ENCODE results near the gene TMEM92.

The TMEM92 gene

DNA sequence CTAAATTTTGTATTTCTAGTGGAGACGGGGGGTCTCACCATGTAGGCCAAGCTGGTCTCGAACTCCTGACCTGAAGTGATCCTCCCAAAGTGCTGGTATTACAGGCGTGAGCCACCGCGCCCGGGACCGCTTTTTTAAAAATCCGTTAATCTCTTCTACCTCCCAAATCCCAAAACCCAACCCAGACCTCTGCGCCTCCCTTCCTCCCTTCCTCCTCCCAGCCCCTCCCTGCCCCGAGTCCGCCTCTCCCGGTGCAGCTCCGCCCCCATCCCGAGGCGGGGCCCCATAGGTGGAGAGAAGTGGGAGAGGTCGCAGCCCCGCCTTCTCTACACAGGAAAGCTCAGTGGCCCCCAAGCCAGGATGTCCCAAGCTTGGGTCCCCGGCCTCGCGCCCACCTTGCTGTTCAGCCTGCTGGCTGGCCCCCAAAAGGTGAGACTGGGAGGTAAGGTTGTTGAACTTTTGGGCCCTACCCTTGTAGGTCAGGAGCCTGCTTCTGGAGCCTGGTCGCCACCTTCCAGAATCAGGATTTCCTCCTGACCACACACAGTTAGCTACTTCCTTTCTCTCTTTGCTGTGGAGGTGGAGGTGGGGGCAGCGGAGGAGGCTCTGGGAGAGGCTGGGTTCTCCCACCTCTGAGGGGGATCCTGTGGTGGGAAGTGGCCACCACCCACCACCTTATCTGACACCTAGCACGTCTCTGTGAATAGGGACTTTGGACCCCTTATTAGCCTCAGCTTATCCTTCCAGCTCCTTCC lies at the start of gene TMEM92:
Gene TMEM92, plus strand, starts transcription at position 325 of the 755 bp plus-strand sequence. Its CDS starts 36 bp downstream, at position 361.
- DNase-seq, result no peak

DNA sequence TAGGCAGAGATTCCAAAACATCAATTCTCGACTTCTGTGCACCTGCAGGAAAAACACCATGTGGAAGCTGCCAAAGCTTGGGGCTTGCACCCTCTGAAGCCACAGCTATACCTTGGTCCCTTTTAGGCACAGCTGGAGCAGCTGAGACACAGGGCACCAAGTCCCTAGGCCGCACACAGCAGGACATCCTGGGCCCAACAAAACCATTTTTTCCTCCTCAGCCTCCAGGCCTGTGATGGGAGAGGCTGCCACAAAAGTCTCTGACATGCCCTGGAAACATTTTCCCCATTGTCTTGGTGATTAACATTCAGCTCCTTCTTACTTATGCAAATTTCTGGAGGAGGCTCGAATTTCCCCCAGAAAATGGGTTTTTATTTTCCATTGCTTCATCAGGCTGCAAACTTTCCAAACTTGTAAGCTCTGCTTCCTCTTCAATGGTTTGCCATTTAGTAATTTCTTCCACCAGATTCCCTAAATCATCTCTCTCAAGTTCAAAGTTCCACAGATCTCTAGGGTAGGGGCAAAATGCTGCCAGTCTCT lies 48.5 kb upstream of the TMEM92 start:
- DNase-seq, result no peak

DNA sequence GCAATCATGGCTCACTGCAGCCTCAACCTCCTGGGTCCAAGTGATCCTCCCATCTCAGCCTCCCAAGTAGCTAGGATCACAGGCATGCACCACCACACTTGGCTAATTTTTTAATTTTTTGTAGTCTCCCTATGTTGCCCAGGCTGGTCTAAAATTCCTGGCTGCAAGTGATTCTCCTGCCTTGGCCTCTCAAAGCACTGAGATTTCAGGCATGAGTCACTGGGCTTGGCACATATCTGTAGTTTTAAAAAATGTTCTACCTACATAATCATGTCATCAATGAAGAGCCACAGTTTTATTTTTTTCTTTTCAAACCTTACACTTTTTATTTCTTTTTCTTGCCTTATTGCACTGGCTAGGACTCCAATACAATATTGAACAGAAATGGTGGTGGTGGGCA lies 39.7 kb upstream of the TMEM92 start:
- DNase-seq, result no peak

DNA sequence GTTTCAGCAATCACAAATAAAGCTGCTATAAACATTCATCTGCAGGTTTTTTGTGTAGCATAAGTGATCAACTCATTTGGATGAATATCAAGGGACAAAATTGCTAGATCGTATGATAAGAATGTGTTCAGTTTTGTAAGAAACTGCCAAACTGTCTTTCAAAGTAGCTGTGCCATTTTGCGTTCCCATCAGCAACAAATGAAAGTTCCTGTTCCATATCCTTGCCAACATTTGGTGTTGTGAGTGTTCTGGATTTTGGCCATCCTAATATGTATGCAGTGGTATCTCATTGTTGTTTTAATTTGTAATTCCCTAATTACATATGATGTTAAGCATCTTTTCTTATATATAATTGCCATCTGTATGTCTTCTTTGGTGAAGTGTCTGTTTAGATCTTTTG lies 36.4 kb upstream of the TMEM92 start:
- DNase-seq, result no peak

DNA sequence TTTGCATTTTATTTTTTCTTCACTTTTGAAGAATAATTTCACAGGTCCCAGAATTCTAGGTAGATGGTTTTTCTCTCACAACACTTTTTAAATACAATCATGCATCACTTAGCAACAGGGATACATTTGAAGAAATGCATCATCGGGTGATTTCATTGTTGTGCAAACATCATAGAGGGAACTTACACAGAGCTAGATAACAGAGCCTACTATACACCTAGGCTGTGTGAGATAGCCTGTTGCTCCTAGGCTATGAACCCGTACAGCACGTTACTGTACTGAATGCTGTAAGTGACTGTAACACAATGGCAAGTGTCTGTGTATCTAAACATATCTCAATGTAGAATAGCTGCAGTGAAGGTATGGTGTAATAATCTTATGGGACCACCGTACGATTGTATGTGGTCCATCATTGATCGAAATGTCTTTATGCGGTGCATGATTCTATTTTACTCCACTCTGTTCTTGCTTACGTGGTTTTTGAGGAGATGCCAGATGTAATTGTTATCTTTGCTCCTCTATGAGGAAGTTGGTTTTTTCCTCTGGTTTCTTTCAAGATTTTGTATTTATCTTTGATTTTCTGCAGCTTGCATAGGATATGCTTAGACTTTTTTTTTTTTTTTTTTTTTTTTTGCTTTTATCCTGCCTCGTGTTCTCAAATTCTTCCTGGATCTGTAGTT lies 35.5 kb upstream of the TMEM92 start:
- no peak for DNase-seq

DNA sequence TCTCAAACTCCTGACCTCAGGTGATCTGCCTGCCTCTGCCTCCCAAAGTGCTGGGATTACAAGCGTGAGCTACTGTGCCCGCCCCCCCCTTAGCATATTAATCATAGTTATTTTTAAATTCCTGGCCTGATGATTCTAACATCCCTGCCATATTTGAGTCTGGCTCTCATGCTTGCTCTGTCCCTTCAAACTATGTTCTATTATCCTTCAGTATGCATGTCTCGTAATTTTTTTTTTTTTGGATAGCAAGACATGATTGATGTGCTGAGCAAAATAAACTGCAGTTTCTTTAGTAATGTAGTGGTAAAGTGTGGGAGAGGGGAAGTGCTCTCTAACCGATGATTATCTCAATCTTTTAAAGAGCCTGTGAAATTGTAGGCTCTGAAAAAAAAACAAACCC lies 34.3 kb upstream of the TMEM92 start:
- no peak for DNase-seq

DNA sequence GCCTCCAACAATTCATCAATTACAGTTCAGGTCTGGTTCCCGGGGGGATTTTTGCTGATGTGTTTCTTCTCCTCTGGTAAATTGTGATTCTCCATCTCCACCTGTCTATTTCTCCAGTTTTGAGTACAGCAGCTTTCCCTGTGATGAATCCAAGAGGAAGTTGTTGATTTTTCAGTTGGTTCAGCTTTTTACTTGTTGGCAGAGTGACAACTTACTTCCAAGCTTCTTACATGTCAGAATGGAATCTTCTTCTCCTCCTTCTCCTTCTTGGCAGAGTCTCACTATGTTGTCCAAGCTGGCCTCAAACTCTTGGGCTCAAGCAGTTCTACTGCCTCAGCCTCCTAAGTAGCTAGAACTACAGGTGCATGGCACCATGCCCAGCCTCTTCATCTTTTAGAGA lies 33.4 kb upstream of the TMEM92 start:
- DNase-seq, result no peak

DNA sequence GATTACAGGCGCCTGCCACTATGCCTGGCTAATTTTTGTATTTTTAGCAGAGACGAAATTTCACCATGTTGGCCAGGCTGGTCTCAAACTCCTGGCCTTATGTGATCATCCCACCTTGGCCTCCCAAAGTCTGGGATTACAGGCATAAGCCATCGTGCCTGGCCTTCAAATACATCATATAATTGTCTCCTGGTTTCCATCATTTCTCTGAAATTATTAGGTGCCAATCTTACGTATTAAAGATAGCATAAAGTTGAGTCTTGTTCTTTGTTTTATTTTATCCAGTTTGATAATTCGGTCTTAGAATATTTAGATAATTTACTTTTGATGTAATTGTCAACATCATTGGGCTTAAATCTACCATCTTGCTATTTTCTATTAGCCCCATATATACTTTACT lies 32.8 kb upstream of the TMEM92 start:
- DNase-seq, result no peak

DNA sequence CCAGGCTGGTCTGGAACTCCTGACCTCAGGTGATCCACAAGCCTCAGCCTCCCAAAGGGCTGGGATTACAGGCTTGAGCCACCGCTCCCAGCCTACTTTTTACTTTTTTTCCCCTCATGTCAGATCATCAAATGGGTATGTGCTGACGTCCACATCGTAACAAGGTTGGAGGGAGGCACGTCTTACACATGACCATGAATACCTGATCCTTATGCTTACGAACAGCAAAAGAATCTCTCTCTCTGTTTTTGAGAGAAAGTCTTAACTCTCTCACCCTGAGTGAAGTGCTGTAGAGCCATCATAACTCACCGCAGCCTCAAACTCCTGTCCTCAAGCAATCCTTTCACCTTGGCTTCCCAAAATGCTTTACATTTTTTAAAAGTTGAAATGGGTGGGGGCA lies 29.5 kb upstream of the TMEM92 start:
- no peak for DNase-seq

DNA sequence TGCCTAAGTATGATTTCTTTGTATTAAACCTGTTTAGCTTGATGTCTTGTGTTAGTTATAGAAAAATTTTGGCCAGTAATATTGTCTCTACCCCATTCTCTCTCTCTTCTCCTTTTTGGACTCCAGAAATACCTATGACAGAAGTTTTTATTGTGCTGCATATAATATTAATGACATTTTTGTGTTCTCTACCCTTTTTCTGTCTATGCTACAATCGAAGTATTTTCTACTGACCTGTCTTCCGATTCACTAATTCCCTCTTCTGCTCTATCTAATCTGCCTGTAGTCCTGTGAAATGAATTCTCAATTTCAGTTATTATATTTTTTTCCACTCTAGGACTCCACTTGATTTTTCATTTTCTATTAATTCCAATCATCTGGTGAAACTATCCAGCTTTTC lies 26.0 kb upstream of the TMEM92 start:
- DNase-seq, result no peak

DNA sequence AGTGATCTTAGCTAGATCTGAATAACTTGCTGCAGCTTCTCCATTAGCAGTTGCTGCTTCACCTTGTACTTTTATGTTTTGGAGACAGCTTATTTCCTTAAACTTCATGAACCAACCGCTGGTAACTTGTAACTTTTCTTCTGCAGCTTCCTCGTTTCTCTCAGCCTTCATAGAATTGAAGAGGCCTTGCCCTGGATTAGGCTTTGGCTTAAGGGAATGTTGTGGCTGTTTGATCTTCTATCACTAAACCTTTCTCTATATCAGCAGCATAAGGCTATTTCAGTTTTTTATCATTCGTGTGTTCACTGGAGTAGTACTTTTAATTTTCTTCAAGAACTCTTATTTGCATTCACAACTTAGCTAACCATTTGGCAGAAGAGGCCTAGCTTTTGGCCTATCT lies 21.5 kb upstream of the TMEM92 start:
- no peak for DNase-seq

DNA sequence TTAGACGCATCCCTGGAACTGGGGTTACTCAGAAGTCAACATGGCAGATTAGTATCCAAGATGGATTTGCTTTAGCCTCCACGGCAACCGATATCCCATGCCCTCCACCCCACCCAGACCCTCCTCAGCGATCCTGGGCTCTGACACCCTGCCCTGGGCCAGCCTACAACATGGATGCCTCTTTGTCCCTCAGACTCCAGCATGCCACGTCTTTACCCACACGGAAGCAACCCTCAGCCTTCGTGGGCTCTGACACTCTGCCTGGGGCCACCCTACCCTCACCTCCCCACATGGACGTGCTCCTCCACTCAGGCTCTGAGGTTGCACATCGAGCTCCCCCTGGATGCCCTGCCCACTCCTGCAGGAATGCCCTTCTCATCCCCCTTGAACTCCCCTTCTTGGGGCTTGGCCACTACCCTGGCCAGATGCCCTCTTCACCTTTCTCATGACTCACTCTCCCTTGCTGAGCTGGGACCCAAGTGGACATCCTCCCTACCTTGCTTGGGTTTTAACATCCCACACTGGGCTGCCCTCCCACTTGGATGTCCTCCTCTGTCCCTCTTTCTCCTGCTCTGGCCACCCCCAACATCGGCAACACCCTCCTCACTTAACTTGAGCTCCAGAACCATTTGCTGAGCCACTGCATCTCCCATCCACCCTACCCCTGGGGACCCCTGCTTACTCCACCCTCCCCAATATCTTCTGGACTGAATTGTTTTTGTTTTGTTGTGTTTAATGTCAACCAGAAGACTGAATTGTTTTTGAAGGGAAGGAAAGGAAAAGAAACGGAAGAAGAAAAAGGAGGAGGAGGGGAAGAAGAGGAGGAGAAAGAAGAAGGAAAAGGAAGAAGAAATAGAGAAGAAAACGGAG lies 18.3 kb upstream of the TMEM92 start:
- DNase-seq, result no peak

DNA sequence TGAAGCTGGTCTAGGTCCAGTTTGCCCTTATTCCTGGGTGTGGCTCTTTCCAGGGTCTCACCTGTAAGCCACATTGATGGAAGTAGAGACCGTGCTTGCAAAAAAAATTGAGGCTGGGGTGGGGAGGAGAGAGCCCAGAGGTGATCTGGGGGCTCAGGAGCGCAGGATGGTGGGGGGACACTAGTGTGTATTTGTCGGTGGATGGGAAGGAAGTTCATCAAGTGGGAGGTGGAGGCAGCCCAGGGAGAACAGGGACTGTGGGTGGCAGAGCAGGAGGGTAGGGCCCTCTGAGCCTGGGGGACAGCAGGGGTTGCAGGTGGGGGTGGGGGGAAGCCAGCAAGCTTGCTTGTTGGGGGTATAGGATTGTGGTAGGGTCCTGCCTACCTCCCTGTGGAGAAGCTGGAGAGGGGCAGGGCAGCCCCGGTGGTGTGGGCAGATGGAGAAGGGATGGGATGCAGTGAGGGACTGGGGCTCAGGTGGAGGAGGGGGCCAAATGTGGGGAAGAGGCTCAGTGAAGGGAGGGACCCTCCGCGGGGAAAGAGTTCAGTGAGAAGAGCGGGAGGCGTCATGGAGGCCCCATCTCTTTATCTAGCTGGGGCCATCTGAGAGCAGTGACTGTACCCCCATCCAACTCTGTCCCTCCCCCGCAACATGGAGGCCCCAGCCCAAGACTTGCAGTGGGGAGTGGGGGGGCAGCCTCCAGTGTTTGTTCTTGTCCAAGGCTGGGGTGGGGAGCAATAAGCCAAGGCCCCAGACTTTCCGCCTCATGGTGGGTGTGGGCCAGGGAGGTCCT lies 17.2 kb upstream of the TMEM92 start:
- no peak for DNase-seq

DNA sequence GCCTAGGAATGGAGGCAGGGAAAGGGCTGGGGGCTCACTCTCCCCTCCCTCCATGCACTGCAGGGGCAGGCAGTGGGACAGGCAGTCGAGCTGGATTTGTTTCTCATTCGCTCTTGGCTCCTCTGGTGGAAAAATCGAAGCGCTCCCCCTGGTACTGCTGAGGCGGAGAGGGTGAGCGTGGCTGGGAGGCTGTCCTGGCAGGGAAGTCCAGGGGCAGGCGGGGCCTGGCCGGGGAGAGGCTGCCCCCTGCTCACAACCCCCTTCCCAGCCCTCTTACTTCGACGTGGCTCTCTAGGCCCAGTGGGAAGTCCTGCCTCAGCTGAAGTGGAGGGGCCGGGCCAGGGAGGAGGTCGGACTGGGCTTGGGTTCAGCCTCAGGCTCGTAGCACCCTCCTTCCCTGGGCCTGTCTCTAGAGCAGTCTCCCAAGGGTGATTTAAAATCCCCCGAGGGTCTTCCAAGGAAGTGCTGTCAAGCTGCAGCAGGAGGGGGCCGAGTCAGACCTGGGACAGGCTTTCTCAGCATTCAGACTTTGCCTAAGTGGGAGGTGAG lies 16.5 kb upstream of the TMEM92 start:
- no peak for DNase-seq

DNA sequence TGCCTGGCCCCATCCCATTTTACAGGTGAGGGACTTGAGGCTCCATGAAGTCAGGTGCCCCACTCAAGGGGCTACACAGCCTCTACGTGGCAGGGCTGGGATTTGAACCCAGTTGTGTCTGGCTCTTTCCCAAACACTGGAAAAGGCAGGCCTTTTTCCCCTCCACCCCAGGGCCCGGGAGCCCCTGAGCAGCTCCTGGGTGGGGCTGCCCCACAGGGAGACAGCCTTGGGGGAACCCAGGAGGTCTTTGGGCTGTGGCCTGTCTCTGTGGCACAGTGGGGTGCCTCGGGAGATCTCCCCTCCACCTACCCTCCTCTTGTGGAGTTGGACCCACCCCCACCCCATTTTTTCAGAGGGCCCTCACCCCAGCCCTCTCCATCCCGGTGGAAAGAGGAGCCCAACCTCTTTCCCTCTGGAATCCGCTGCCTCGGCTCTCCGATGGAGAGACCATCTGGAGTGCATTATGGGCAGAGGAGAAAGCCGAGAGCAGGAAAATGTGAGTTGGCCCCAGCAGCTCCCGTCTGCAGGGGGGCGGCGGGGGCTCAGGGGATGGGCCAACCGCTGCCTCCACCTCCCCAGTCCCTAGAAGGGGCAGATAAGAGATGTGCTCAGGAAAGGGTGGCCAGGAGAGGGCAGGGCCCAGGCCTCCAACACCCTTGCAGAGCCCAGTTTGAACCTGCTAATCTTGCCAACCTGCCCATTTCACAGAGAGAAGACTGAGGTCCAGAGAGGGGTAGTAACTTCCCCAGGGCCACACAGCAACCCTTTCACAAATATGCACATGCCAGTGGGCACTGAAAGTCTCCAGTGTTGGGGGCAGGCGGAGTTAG lies 15.4 kb upstream of the TMEM92 start:
- DNase-seq, result no peak

DNA sequence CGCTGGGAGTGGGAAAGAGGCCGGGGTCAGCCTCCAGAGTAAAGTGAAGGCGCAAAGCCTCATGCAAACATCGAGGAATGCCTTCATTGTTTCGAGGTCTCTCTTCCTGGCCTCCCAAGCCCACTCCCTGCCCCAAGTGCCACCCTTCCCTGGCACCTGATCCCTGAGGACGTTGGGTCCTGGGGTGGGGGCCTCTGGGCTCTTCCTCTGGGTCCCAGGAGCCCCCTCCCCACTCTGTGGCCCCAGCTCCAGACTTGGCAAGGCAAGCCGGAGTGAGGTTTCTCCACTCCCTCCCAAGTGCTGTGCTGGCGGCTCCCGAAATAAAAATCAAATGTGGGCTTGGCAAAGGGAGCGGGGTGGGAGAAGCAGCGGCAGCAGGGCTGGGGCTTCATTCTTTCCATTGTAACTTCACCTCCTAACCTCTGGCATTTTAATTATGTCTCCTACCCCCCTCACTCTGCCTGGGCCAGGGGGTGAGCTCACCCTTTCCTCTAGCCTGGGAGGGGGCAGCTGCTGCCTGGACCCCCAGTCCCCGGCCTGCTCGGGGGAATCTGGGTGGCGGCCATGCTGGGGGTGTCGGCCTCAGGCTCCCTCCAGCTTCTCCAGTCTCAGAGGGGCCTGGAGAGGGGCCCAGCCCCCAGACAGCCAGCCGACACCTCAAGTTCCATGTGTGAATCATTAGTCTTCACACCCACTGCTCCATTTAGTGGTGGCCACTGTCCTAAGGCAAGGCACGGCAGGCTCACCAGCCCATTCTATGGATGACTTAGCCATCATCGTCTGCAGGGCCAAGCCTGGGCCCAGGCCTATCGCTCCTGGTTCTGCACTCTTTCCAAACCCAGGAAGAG lies 14.6 kb upstream of the TMEM92 start:
- DNase-seq, result no peak

DNA sequence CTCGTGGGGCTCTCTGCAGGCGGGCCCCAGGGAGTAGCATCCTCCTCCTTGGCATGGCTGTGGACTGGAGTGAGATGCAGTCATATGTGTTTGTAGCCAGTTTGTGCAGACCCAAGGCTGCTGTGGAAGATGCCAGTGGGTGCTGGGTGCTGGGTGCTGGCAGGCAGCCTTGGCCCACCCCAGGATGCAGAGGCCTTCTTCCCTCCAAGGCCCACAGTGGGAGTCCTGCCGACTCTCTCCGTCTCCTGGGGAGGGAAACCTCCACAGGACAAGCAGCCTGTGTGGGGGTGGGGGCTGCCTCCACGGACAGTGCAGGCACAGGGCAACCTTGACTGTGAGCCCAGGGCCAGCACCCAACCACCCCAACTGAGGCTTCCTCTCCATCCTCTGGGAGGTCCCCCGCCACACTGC lies 13.8 kb upstream of the TMEM92 start:
- DNase-seq, result no peak

DNA sequence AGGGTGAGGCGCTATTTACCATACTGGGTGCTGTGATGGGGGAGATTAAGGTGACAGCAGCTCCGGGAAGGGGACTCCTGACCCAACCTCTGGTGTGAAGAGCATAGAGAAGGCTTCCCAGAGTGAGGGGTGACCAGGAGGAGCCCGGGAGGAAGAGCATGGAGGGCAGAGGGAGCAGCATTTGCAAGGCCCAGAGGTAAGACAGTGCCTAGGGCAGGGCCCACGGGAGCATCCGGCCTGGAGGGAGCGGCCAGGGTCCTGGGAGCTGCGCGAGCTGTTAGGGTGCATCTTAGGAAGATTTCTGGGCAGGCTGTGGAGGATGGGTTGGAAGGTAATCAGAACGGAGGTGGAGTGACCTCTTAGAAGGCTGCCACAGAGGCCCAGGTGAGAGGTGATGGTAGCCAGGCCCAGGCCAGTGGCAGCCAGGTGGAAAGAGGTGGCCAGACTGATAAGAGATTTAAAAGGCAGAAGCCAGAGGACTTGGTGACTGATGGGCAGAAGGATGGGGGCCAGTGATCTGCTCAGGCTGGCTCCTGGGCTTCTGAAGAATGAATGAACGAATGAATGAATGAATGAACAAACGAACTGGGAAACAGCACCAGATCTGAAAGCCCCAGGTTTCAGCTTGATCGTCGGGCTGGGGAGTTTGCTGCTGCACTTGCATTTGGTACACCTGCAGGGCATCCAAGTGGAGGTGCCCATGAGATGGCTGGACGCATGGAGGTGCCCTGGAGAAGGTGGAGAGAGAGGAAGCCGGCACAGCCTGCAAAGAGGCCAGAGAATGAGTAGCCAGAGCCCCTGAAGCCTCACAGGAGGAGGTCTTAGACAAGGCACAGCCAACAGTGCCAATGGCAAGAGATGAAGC lies 13.0 kb upstream of the TMEM92 start:
- no peak for DNase-seq
